HL-60 (cell line): Measurements from ENCODE around the gene STXBP4.

Source experiments
- GABPA ChIP-seq: IDR thresholded peaks from 2 replicates; pipeline ENCODE4 v1.6.1; 2012; ENCODE audit warnings: low read depth
- POLR2AphosphoS5 ChIP-seq: IDR thresholded peaks from 2 replicates; pipeline ENCODE4 v1.6.1; 2012; ENCODE audit warnings: low read depth
- TF ChIP-seq, protein P1 (sequence below): IDR thresholded peaks from one replicate; pipeline ENCODE4 v1.5.1; 2011; ENCODE audit warnings: low read length, control low read depth, inconsistent platforms; ENCODE audit not compliant: insufficient read depth

DNA sequence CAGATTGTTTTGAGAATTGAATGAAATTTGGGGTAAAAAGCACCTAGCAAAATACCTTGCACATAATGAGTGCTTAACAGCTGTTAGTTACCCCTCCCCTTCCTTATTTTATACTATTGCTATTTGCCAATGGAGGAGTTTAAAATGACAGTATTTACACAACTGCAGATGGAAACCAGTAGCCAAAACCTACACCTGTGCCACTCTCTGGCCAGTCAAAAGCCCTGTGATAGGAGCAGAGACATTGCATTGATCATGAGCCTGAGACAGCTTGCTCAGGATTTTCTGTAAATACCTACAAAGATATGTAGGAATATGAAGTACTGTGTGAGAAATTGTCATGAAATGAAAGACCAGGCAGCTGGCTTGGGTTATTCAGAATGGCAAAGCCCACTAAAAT lies 180.9 kb downstream of the STXBP4 start:
- TF ChIP-seq, protein P1, sequence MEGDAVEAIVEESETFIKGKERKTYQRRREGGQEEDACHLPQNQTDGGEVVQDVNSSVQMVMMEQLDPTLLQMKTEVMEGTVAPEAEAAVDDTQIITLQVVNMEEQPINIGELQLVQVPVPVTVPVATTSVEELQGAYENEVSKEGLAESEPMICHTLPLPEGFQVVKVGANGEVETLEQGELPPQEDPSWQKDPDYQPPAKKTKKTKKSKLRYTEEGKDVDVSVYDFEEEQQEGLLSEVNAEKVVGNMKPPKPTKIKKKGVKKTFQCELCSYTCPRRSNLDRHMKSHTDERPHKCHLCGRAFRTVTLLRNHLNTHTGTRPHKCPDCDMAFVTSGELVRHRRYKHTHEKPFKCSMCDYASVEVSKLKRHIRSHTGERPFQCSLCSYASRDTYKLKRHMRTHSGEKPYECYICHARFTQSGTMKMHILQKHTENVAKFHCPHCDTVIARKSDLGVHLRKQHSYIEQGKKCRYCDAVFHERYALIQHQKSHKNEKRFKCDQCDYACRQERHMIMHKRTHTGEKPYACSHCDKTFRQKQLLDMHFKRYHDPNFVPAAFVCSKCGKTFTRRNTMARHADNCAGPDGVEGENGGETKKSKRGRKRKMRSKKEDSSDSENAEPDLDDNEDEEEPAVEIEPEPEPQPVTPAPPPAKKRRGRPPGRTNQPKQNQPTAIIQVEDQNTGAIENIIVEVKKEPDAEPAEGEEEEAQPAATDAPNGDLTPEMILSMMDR, result no peak
- TF ChIP-seq POLR2AphosphoS5 (no peak), GABPA (no peak)
